HG03575 (cell line): ENCODE data around the gene CACNA2D3.

Experiments used
- ATAC-seq: cut with Tn5 transposase; IDR thresholded peaks from one replicate; pipeline ENCODE4 v1.9.1; 2021; ENCODE audit not compliant: unreplicated experiment, insufficient number of reproducible peaks, low FRiP score; ENCODE audit errors: extremely low read depth

The CACNA2D3 gene

DNA sequence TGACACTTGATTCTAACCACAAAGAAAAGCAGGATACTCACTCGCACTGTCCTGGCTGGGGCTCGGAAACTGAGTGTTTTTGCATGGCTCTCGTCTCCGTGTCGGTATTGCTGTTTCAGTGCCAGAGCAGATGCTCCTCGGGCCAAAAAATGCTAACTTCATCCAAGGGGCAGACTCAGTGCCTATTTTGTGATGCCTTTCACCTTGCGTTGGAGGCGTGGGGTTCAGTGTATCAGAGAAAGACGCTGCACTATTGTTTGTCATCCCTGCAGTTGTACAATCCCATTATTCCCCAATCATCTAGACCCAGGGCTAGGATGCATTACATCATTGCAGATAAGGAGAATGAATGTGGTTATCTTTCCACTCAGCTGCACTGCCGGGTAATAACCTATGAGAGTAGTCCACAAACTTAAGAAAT lies 1.4 kb downstream of the CACNA2D3 start:
- no peak for ATAC-seq

GRCh38 chr3:54125300-54125699 lies 2.9 kb downstream of the CACNA2D3 start:
- ATAC-seq, result no peak

DNA sequence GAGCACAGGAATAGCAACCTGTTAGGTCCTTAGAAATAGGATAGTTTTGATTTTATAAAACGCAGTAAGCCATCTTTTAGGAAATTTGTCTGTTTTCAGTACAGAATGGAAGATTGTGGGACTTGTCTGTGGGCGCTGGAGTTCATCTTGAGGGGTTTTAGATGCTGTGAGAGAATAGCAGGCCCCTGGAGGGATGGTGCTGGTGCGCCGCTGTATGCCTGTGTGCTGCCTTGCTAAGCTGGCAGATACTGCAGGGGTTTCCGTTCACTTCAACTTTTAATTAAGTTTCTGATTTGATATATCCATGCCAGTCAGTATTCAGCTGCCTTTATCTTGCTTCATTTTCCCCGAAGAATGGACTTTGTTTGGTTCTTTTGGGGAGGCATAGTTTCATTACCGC lies 4.2 kb downstream of the CACNA2D3 start:
- ATAC-seq, result no peak

GRCh38 chr3:54127499-54128056 lies 5.2 kb downstream of the CACNA2D3 start:
- no peak for ATAC-seq

DNA sequence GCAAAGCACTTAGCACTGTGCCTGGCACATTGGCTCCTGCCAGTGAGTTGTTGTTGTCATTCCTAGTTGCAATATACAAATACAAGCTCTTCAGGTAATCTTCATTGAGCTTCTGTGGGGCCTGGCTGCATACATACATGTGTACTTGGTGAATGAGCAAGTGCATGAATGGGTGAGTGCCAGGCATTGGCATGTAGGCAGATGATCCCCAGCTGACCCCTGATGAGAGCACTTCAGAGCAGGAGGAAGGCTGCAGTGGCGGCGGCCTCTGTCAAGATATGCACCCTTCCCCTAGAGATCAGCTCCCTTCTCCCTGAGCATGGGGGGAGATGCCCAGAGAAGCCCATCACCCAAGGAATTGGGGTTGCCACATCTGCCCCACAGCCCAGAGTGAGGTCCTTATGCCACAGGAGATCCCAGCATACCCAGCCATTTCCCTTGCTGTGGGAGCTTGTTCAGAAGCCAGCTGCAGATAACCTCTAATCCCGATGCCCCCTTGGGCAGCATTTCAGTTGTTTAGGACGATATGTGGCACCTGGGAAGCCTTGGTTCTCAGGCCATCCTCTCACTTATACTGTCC lies 8.8 kb downstream of the CACNA2D3 start:
- no peak for ATAC-seq

DNA sequence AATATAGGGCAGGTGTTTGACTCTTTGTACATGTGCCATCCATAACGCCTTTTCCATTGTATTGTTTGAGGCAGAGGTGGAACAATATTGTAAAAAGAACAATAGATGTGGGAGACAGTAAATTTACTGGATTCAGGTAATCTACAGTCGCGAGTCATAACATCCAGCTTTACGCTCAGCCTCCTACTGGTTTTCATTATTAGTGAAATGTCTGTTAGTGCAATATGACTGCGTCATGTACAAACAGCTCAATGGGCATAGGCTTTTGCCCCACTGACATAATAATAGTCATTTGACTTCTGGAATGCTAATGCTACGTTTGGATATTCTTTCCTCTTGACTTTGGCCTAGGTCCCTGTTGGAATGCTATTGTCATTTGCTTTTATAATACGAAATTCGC lies 9.5 kb downstream of the CACNA2D3 start:
- ATAC-seq, result no peak

DNA sequence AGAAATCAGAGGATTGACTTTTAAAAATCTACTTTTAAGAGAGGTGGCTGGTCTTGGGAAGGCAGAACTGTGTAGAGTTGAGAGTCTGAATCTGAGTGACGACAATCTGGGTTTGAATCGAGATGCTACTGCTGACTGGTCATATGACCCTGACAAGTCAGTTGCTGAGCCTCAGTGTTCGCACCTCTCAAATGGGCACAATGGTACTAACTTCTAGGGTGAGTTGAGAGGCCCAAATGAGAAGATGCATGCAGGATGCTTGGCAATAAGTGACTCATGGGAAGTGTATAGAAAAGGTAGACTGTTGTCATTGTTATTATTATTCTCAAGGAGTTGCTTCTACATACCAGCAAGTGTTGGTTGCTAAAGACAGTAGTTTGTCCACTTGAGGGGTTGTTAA lies 10.3 kb downstream of the CACNA2D3 start:
- no peak for ATAC-seq

DNA sequence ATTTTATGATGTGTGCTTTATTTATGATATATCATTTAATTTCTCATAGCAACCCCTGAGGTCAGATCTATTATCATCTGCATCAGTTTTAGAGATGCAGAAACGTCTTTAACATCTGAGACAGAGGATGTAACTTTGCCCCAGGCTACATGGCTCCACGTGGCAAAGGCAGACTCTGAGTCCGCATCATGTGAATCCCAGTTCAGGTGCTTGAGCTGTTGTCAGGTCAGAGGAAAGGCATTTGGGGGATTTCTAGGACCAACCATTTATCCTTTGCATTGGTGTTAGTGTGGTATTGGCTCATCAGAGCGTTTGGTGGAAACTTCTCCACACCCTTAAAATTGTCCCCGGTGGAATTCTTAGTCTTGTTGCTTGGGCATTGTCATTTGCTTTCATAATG lies 10.8 kb downstream of the CACNA2D3 start:
- ATAC-seq, result no peak

GRCh38 chr3:54134155-54134554 lies 11.8 kb downstream of the CACNA2D3 start:
- no peak for ATAC-seq

DNA sequence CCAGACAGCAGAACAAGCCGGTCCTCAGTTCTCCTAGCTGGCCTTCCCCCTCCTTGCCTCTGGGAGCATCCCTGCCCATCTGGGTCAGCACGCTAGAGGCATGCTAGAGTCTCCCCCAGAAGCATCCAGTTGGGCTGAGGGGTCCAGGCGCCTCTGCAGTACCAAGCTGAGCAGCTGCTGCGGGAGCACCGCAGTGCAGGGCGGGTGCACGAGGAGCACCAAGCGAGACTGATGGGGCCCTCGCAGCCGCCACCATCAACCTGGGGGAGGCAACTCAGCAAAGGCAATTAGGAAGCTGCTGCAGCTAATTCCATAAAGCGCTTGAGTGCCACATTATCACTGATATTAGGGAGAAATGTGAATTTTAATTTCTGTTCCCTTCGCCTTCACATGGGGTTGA lies 12.4 kb downstream of the CACNA2D3 start:
- ATAC-seq, result no peak

DNA sequence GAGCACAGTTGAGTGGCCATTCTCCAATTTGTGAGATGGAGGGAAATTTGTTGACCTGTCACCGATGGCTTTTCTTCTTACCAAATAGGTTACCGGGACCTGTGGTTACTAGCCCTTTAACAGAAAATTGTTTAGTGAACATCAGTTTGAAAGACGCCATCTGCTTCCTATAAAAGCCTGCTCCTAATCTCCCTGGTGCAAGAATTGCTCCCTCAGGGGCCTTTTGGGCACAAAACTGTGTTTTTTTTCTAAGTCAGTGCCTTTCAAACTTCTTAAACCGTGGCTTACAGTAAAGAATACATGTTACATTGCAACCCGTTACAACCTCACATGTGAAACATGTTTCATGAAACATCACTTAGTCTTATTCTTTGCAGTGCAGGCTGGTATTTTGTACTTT lies 15.0 kb downstream of the CACNA2D3 start:
- ATAC-seq, result no peak

- ATAC-seq, result no peak
Observed at GRCh38 chr3:54138937-54139547, 16.7 kb downstream of the CACNA2D3 start.

DNA sequence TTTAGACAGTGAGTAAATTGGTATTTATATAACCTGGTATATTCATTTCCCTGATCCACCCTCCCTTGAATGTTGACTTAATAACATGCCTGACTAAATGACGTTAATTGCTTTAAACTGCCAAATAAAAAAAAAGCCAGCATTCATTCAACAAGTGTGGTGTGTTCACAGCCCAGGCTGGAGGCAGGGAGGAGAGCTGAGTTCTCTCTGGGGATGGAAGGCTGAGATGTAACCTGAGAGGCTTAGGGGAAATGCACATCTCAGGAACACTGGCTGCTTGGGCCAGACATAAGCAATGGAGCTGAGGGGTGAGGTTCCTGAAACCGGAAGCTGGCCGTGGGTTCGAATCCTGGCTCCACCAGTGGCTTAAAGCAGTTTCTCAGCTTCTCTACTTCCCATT lies 17.3 kb downstream of the CACNA2D3 start:
- ATAC-seq, result no peak

GRCh38 chr3:54144284-54144683 lies 21.9 kb downstream of the CACNA2D3 start:
- no peak for ATAC-seq

GRCh38 chr3:54146506-54147239 lies 24.3 kb downstream of the CACNA2D3 start:
- ATAC-seq, result no peak

DNA sequence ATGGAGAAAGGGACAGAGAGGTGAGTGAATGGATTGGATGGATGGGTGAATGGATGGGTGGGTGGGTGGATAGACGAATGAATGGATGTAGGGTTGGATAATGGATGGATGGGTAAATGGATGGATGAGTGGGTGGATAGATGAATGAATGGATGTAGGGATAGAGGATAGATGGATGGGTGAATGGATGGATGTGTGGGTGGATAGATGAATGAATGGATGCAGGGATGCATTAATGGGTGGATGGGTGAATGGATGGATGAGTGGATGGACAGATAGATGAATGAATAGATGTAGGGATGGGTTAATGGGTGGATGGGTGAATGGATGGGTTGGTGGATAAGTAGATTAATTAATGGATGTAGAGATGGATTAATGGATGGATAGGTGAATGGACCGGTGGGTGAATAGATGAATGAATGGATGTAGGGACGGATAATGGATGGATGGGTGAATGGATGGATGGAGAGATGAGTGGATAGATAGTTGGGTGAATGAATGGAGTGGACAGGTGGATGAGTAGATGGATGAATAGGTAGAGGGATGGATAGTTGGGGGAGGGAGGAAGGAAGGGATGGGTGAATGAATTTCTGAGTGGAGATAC lies 28.6 kb downstream of the CACNA2D3 start:
- ATAC-seq, result no peak

DNA sequence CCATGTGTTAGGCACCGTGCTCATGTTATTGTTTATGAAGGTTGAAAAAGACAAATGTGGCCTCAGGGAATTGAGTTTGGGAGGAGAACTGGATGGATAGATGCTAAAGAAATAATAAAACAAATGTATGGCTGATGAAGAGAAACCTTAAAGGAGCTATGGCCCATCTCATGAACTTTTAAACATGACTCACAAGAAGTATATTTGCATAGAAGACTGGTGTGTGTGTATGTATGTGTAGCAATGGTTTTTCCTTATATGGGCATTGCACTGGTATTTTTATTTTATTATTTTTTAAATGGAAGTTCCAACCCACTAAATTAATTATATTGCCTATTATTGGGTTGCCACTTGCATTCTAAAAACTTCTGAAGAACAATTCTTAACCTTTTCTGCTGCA lies 31.1 kb downstream of the CACNA2D3 start:
- ATAC-seq, result no peak

DNA sequence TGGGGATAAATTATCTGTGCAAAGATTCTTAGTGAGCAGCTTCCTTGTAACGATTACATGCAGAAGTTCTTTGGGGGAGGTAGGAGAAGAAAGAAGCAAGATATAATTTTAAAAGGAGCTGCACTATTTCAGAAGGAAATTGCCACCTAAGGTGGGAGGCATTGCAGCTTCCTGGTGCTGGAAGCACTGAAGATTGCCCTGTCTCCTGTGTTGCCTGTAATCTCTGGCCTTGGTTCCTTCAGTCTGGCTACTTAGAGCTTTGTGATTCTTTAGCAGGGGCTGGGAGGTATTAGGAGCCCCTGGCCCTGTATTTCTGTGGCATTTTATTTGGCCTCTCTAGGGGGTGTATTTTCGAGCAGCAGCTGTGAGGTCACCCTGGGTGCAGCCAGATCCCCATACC lies 35.5 kb downstream of the CACNA2D3 start:
- no peak for ATAC-seq

- no peak for ATAC-seq
Observed at GRCh38 chr3:54159917-54160316, 37.6 kb downstream of the CACNA2D3 start.

DNA sequence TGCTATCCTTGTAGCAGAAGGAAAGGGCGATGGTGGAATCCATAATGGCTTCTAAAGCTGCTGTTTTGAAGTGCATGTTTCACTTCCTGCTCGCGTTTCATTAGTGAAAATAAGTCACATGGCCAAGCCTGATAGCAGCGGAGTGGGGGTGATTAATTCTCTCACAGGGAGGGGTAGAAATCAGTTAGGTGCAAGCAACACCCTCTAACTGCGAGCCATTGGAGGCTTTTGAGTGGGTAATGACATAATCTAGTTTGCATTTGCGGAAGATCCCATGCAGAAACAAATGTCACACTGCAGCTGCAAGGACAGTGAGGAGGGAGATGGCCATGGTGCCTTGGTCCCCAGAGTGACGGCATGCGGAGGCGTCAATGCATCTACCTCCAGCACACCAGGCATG lies 41.1 kb downstream of the CACNA2D3 start:
- no peak for ATAC-seq
